ENCODE data around the gene ZRANB3. TPM values are rescaled to one million over a fixed set of nuclear protein-coding genes. Genes with fewer than 3 reads are reported as not detected.

The ZRANB3 gene
- total RNA-seq, 1 experiment from 2014 or later = 15.9 TPM

DNA sequence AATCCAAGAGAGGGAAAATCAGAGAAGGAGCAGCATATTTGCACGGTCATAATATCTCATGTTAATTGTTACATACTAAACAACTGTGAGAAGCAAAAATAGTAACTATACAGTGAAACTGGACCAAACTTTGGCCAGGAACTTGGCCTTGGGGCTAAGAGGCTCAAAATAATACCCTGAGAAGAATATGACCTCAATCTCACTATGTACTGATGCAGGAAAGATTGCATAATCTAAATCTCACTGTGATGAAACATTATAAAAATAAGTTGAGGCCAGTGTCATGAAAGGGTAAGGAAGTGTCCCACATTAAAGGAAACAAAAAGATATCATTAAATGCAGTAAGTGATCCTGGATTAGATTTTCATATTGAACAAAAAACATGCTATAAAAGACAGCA lies 36.5 kb downstream of the ZRANB3 start:
- no peak for DNase-seq (ENCODE audit: low spot score)
- ChIA-PET CTCF (no interaction called here), POLR2A (no interaction called here)
- H3K9me3 Mint-ChIP-seq = peaks cover 22% of the 10 kb centered on the region
- H3K36me3 Mint-ChIP-seq = peaks cover 36% of the 10 kb centered on the region
- no peak overlapping the region for H3K27ac Mint-ChIP-seq
- H3K27me3 Mint-ChIP-seq (ENCODE audit: low read depth) = peaks cover 4% of the 10 kb centered on the region; the same call in 1 of the 2 replicates
- no peak for TF ChIP-seq NFE2L1 (CRISPR knock-in tag; IDR thresholded peaks at IDR 0.05)
- TF ChIP-seq KAT7 (CRISPR knock-in tag; IDR thresholded peaks at IDR 0.05; ENCODE audit: borderline replicate concordance) = no peak
- no peak for TF ChIP-seq ZNF219 (CRISPR knock-in tag; IDR thresholded peaks at IDR 0.05; ENCODE audit: borderline replicate concordance)
- TF ChIP-seq FOXK1 (CRISPR knock-in tag; IDR thresholded peaks at IDR 0.05) = no peak
- TF ChIP-seq, protein P1, sequence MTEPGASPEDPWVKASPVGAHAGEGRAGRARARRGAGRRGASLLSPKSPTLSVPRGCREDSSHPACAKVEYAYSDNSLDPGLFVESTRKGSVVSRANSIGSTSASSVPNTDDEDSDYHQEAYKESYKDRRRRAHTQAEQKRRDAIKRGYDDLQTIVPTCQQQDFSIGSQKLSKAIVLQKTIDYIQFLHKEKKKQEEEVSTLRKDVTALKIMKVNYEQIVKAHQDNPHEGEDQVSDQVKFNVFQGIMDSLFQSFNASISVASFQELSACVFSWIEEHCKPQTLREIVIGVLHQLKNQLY (CRISPR knock-in tag; IDR thresholded peaks at IDR 0.05) = no peak
- TF ChIP-seq, protein P2, sequence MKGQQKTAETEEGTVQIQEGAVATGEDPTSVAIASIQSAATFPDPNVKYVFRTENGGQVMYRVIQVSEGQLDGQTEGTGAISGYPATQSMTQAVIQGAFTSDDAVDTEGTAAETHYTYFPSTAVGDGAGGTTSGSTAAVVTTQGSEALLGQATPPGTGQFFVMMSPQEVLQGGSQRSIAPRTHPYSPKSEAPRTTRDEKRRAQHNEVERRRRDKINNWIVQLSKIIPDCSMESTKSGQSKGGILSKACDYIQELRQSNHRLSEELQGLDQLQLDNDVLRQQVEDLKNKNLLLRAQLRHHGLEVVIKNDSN (CRISPR knock-in tag; IDR thresholded peaks at IDR 0.05) = no peak
- no peak for TF ChIP-seq JUN (CRISPR knock-in tag; IDR thresholded peaks at IDR 0.05)
- no peak for TF ChIP-seq EMX1 (CRISPR knock-in tag; IDR thresholded peaks at IDR 0.05)
- no peak for TF ChIP-seq SOX15 (CRISPR knock-in tag; IDR thresholded peaks at IDR 0.05)
- no peak for TF ChIP-seq ZNF423 (CRISPR knock-in tag; IDR thresholded peaks at IDR 0.05)
- TF ChIP-seq, protein P3, sequence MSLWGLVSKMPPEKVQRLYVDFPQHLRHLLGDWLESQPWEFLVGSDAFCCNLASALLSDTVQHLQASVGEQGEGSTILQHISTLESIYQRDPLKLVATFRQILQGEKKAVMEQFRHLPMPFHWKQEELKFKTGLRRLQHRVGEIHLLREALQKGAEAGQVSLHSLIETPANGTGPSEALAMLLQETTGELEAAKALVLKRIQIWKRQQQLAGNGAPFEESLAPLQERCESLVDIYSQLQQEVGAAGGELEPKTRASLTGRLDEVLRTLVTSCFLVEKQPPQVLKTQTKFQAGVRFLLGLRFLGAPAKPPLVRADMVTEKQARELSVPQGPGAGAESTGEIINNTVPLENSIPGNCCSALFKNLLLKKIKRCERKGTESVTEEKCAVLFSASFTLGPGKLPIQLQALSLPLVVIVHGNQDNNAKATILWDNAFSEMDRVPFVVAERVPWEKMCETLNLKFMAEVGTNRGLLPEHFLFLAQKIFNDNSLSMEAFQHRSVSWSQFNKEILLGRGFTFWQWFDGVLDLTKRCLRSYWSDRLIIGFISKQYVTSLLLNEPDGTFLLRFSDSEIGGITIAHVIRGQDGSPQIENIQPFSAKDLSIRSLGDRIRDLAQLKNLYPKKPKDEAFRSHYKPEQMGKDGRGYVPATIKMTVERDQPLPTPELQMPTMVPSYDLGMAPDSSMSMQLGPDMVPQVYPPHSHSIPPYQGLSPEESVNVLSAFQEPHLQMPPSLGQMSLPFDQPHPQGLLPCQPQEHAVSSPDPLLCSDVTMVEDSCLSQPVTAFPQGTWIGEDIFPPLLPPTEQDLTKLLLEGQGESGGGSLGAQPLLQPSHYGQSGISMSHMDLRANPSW (CRISPR knock-in tag; conservative IDR thresholded peaks at IDR 0.05; ENCODE audit: low read depth) = no peak
- TF ChIP-seq NR3C1 (CRISPR knock-in tag; conservative IDR thresholded peaks at IDR 0.05; ENCODE audit: low read depth) = no peak
- TF ChIP-seq ZBTB21 (CRISPR knock-in tag; IDR thresholded peaks at IDR 0.05; ENCODE audit: borderline replicate concordance) = no peak
- no peak for TF ChIP-seq PRRX2 (CRISPR knock-in tag; IDR thresholded peaks at IDR 0.05)
- TF ChIP-seq, protein P4, sequence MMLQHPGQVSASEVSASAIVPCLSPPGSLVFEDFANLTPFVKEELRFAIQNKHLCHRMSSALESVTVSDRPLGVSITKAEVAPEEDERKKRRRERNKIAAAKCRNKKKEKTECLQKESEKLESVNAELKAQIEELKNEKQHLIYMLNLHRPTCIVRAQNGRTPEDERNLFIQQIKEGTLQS (CRISPR knock-in tag; conservative IDR thresholded peaks at IDR 0.05) = no peak
- TF ChIP-seq, protein P5, sequence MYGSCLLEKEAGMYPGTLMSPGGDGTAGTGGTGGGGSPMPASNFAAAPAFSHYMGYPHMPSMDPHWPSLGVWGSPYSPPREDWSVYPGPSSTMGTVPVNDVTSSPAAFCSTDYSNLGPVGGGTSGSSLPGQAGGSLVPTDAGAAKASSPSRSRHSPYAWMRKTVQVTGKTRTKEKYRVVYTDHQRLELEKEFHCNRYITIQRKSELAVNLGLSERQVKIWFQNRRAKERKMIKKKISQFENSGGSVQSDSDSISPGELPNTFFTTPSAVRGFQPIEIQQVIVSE (CRISPR knock-in tag; IDR thresholded peaks at IDR 0.05; ENCODE audit: borderline replicate concordance) = no peak
- TF ChIP-seq, protein P6, sequence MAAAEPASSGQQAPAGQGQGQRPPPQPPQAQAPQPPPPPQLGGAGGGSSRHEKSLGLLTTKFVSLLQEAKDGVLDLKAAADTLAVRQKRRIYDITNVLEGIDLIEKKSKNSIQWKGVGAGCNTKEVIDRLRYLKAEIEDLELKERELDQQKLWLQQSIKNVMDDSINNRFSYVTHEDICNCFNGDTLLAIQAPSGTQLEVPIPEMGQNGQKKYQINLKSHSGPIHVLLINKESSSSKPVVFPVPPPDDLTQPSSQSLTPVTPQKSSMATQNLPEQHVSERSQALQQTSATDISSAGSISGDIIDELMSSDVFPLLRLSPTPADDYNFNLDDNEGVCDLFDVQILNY (CRISPR knock-in tag; IDR thresholded peaks at IDR 0.05) = no peak
- no peak for TF ChIP-seq NR1H2 (CRISPR knock-in tag; IDR thresholded peaks at IDR 0.05)
- H3K4me1 Mint-ChIP-seq = no peaks in the 10 kb centered on the region
- H3K4me3 Mint-ChIP-seq = no peak overlapping the region
- ATAC-seq = no peak

DNA sequence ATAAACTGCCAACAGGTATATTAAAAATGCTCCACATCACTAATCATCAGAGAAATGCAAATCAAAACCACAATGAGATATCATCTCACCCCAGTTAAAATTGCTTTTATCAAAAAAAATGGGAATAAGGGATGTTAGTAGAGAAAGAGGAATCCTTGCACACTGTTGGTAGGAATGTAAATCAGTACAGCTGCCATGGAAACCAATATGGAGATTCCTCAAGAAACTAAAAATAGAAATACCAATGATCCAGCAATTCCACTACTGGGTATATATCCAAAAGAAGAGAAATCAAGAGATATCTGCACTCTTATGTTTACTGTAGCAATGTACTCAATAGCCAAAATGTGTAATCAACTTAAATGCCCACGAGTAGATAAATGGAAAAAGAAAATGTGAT lies 40.6 kb downstream of the ZRANB3 start:
- H3K9me3 Mint-ChIP-seq = peaks cover 18% of the 10 kb centered on the region
- no peak for TF ChIP-seq ETV6 (CRISPR knock-in tag; IDR thresholded peaks at IDR 0.05)
- TF ChIP-seq, protein P7, sequence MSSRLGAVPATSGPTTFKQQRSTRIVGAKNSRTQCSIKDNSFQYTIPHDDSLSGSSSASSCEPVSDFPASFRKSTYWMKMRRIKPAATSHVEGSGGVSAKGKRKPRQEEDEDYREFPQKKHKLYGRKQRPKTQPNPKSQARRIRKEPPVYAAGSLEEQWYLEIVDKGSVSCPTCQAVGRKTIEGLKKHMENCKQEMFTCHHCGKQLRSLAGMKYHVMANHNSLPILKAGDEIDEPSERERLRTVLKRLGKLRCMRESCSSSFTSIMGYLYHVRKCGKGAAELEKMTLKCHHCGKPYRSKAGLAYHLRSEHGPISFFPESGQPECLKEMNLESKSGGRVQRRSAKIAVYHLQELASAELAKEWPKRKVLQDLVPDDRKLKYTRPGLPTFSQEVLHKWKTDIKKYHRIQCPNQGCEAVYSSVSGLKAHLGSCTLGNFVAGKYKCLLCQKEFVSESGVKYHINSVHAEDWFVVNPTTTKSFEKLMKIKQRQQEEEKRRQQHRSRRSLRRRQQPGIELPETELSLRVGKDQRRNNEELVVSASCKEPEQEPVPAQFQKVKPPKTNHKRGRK (CRISPR knock-in tag; IDR thresholded peaks at IDR 0.05; ENCODE audit: borderline replicate concordance) = no peak
- TF ChIP-seq NR2C2 (CRISPR knock-in tag; IDR thresholded peaks at IDR 0.05) = no peak
- TF ChIP-seq, protein P8, sequence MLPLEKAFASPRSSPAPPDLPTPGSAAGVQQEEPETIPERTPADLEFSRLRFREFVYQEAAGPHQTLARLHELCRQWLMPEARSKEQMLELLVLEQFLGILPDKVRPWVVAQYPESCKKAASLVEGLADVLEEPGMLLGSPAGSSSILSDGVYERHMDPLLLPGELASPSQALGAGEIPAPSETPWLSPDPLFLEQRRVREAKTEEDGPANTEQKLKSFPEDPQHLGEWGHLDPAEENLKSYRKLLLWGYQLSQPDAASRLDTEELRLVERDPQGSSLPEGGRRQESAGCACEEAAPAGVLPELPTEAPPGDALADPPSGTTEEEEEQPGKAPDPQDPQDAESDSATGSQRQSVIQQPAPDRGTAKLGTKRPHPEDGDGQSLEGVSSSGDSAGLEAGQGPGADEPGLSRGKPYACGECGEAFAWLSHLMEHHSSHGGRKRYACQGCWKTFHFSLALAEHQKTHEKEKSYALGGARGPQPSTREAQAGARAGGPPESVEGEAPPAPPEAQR (CRISPR knock-in tag; IDR thresholded peaks at IDR 0.05) = no peak
- TF ChIP-seq IRF2 (CRISPR knock-in tag; IDR thresholded peaks at IDR 0.05; ENCODE audit: borderline replicate concordance, low read depth) = no peak
- no peak for TF ChIP-seq ATF1 (CRISPR knock-in tag; IDR thresholded peaks at IDR 0.05)
- no peak for TF ChIP-seq ZNF138 (CRISPR knock-in tag; conservative IDR thresholded peaks at IDR 0.05)
- TF ChIP-seq, protein P3 (CRISPR knock-in tag; conservative IDR thresholded peaks at IDR 0.05; ENCODE audit: low read depth) = no peak

More for the DNA sequence above, 40.6 kb downstream of the ZRANB3 start:
- H3K4me3 Mint-ChIP-seq = no peak overlapping the region
- H3K36me3 Mint-ChIP-seq = peaks cover 33% of the 10 kb centered on the region
- H3K4me1 Mint-ChIP-seq = no peaks in the 10 kb centered on the region
- ATAC-seq (no peak), DNase-seq (ENCODE audit: low spot score) (no peak)
- H3K27me3 Mint-ChIP-seq (ENCODE audit: low read depth) = no peaks in the 10 kb centered on the region
- POLR2A ChIA-PET = interaction anchor here (0.6 kb wide), 1 partner anchor 68 kb away, joined by 5 read pairs; no protein-coding TSS in a partner anchor
- no peak overlapping the region for H3K27ac Mint-ChIP-seq
- CTCF ChIA-PET = no interaction called here
